OCI-LY3 (cell line): ENCODE data around the gene AP3M1.

ENCODE experiments used
- H2AFZ ChIP-seq: fragments of 200-600, 300-600 bp; shearing (Covaris generic); 2 replicates; pipeline ENCODE4 v1.6.0; 2014; ENCODE audit warnings: antibody characterized with exemption, low read depth, low read length
- H3K27ac ChIP-seq: fragments of 200-600, 300-600 bp; sonication (generic); 2 replicates; pipeline ENCODE4 v1.5.1; 2014; ENCODE audit warnings: mild to moderate bottlenecking, low read length, moderate library complexity, mixed read lengths
- H3K27me3 ChIP-seq: fragments of 200-600, 300-600 bp; sonication (generic); 2 replicates; pipeline ENCODE4 v1.6.1; 2014; ENCODE audit warnings: low read depth, low read length, mixed read lengths
- H3K36me3 ChIP-seq: fragments of 200-600, 300-600 bp; sonication (generic); replicated peaks from 2 replicates; pipeline ENCODE3; 2014; ENCODE audit warnings: low read depth, low read length, mixed read lengths
- H3K4me1 ChIP-seq: fragments of 300-600, 200-600 bp; sonication (generic); 2 replicates; pipeline ENCODE4 v1.6.1; 2014; ENCODE audit warnings: low read length, mixed read lengths
- H3K4me2 ChIP-seq: fragments of 200-600, 300-600 bp; sonication (generic); 2 replicates; pipeline ENCODE4 v1.6.1; 2014; ENCODE audit warnings: low read length, mixed read lengths
- H3K4me3 ChIP-seq: fragments of 300-600, 200-600 bp; sonication (generic); 2 replicates; pipeline ENCODE4 v1.5.1; 2014; ENCODE audit warnings: antibody characterized with exemption, mild to moderate bottlenecking, low read length, moderate library complexity
- H3K79me2 ChIP-seq: fragments of 300-600, 200-600 bp; shearing (Covaris generic); 2 replicates; pipeline ENCODE4 v1.6.1; 2014; ENCODE audit warnings: mild to moderate bottlenecking, low read length, mixed read lengths
- H3K9ac ChIP-seq: fragments of 300-600, 200-600 bp; shearing (Covaris generic); 2 replicates; pipeline ENCODE4 v1.6.0; 2014; ENCODE audit warnings: mild to moderate bottlenecking, low read length, moderate library complexity
- H3K9me3 ChIP-seq: fragments of 200-600, 300-600 bp; shearing (Covaris generic); 2 replicates; pipeline ENCODE4 v1.6.1; 2014; ENCODE audit warnings: low read length, mixed read lengths; ENCODE audit not compliant: insufficient read depth
- H4K20me1 ChIP-seq: fragments of 200-600, 300-600 bp; sonication (generic); 2 replicates; pipeline ENCODE4 v1.6.1; 2016; ENCODE audit warnings: low read length, mixed read lengths; ENCODE audit not compliant: insufficient read depth
- EZH2phosphoT487 ChIP-seq: fragments of 200-600 bp; shearing (Covaris generic); IDR thresholded peaks from 2 replicates; pipeline ENCODE4 v1.6.1; 2018; ENCODE audit warnings: antibody characterized with exemption, mixed run types, low read depth
- TF ChIP-seq, protein P1 (sequence below): fragments of 200-600, 300-600 bp; sonication (generic); IDR thresholded peaks from 2 replicates; pipeline ENCODE4 v1.5.1; 2014; ENCODE audit warnings: antibody characterized with exemption, low read length, low read depth

Gene AP3M1

DNA sequence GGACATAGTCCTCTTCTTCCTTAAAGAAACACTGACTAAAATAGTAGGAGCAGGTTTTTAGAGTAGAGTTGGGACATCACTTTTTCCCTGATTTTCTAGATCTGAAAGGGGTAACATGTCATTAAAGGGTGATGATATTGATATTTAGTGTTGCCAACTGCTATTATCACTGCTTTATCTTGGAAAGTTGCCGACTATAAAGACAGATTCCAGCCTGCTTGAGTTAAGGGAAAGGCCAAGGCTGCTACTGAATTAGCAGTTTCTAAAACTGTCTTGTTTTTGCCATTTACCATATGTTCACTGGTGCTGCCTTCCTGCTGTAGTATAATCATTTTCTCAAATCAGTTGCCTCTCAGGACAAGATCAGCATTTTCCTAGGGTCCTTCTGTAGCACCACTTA, 29.7 kb downstream of the AP3M1 start:
- Histone ChIP-seq H3K4me3 (no peak overlapping the region), H2AFZ (no peak overlapping the region), H3K27me3 (no peaks in the 10 kb centered on the region), H3K4me1 (peaks cover 6% of the 10 kb centered on the region; the same call in 1 of the 2 replicates), H3K4me2 (no peak overlapping the region), H3K79me2 (no peaks in the 10 kb centered on the region), H3K9ac (no peak overlapping the region), H3K27ac (no peak overlapping the region), H3K36me3 (peaks cover 34% of the 10 kb centered on the region), H4K20me1 (no peaks in the 10 kb centered on the region), H3K9me3 (no peaks in the 10 kb centered on the region)
- TF ChIP-seq, protein P1, sequence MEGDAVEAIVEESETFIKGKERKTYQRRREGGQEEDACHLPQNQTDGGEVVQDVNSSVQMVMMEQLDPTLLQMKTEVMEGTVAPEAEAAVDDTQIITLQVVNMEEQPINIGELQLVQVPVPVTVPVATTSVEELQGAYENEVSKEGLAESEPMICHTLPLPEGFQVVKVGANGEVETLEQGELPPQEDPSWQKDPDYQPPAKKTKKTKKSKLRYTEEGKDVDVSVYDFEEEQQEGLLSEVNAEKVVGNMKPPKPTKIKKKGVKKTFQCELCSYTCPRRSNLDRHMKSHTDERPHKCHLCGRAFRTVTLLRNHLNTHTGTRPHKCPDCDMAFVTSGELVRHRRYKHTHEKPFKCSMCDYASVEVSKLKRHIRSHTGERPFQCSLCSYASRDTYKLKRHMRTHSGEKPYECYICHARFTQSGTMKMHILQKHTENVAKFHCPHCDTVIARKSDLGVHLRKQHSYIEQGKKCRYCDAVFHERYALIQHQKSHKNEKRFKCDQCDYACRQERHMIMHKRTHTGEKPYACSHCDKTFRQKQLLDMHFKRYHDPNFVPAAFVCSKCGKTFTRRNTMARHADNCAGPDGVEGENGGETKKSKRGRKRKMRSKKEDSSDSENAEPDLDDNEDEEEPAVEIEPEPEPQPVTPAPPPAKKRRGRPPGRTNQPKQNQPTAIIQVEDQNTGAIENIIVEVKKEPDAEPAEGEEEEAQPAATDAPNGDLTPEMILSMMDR: no peak
- no peak for TF ChIP-seq EZH2phosphoT487

DNA sequence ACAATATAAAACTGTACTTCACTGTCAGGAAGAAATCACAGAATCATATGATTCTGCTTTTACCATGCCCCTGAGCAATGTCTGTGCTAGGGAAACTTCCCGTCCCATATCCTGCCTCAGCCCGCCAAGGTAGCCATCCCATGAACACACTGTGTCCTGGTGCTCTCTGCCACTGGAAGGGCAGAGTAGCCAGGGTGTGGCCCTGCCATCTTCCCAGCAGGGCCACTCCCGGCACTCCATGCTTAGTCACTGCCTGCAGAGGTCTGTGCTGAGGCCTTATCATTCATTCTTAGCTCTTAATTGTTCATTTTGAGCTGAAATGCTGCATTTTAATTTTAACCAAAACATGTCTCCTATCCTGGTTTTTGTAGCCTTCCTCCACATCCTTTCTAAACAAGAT, 31.8 kb downstream of the AP3M1 start:
- H3K4me2 ChIP-seq: no peak overlapping the region
- peaks cover 6% of the 10 kb centered on the region; the same call in 1 of the 2 replicates for H3K4me1 ChIP-seq
- H2AFZ ChIP-seq: no peak overlapping the region
- no peak overlapping the region for H3K9ac ChIP-seq
- H3K4me3 ChIP-seq: no peak overlapping the region
- no peak overlapping the region for H3K27ac ChIP-seq
- TF ChIP-seq, protein P1: no peak
- TF ChIP-seq EZH2phosphoT487: no peak
- no peaks in the 10 kb centered on the region for H3K27me3 ChIP-seq
- H3K36me3 ChIP-seq: peaks cover 29% of the 10 kb centered on the region
- no peaks in the 10 kb centered on the region for H4K20me1 ChIP-seq
- H3K79me2 ChIP-seq: no peaks in the 10 kb centered on the region
- H3K9me3 ChIP-seq: no peaks in the 10 kb centered on the region

DNA sequence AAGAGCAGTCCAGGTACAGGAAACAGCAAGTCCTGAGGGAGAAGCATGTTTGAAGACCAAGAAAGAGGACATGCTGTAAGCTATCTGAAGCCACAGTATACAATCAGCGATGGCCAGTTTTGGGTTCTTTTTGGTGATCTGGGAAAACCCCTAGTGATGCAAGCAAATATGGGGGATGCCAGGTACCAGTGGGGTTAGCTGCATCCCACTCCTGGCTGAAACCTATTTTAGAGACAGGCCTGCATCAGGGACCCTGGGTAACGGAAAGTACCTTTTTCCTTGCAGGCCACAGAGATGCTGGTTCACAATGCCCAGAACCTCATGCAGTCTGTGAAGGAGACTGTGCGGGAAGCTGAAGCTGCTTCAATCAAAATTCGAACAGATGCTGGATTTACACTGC, 32.9 kb downstream of the AP3M1 start:
- Histone ChIP-seq H2AFZ (no peak overlapping the region), H3K4me3 (no peak overlapping the region), H3K36me3 (peaks cover 26% of the 10 kb centered on the region), H3K27me3 (no peaks in the 10 kb centered on the region), H3K79me2 (no peaks in the 10 kb centered on the region), H4K20me1 (no peaks in the 10 kb centered on the region), H3K4me2 (no peak overlapping the region), H3K27ac (no peak overlapping the region), H3K4me1 (peaks cover 6% of the 10 kb centered on the region; the same call in 1 of the 2 replicates), H3K9me3 (no peaks in the 10 kb centered on the region), H3K9ac (no peak overlapping the region)
- no peak for TF ChIP-seq EZH2phosphoT487
- TF ChIP-seq, protein P1: no peak

DNA sequence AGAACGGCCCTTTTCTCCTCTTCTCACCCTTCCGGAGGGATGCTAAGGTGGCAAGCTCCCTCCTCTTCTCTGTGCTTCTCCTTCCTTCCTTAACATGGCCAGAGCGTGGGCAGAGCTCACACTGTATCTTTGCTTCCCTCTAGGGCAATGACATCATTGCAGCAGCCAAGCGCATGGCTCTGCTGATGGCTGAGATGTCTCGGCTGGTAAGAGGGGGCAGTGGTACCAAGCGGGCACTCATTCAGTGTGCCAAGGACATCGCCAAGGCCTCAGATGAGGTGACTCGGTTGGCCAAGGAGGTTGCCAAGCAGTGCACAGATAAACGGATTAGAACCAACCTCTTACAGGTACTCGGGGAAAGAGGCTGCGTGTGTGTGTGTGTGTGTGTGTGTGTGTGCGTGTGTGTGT, 36.6 kb downstream of the AP3M1 start:
- TF ChIP-seq, protein P1: no peak
- H2AFZ ChIP-seq: no peak overlapping the region
- no peak overlapping the region for H3K27ac ChIP-seq
- H3K4me3 ChIP-seq: no peak overlapping the region
- H3K9ac ChIP-seq: no peak overlapping the region
- H3K79me2 ChIP-seq: no peaks in the 10 kb centered on the region
- no peak overlapping the region for H3K4me2 ChIP-seq
- no peaks in the 10 kb centered on the region for H3K27me3 ChIP-seq
- H4K20me1 ChIP-seq: no peaks in the 10 kb centered on the region
- H3K9me3 ChIP-seq: no peaks in the 10 kb centered on the region
- H3K36me3 ChIP-seq: peaks cover 15% of the 10 kb centered on the region
- peaks cover 6% of the 10 kb centered on the region; the same call in 1 of the 2 replicates for H3K4me1 ChIP-seq
